Trophoblast cell (in vitro differentiated cells and primary cell): ENCODE data around the gene ISG20L2.

Source experiments
- DNase-seq, 2 donors: peaks; one replicate each; pipeline ENCODE4 v3.0.0-alpha.2; 2016
- H2AFZ ChIP-seq: 2 replicates; pipeline ENCODE4 v1.6.1; 2013; ENCODE audit warnings: low read length, moderate library complexity, mild to moderate bottlenecking; ENCODE audit not compliant: insufficient read depth, poor library complexity
- H2AK5ac ChIP-seq: 2 replicates; pipeline ENCODE4 v1.6.1; 2013; ENCODE audit warnings: mild to moderate bottlenecking, low read length
- H2BK120ac ChIP-seq: 2 replicates; pipeline ENCODE4 v1.6.1; 2013; ENCODE audit warnings: low read length, mild to moderate bottlenecking, moderate library complexity; ENCODE audit not compliant: insufficient read depth, poor library complexity
- H2BK12ac ChIP-seq: 2 replicates; pipeline ENCODE4 v1.6.1; 2013; ENCODE audit warnings: mild to moderate bottlenecking, low read length, moderate library complexity
- H2BK5ac ChIP-seq: 2 replicates; pipeline ENCODE4 v1.6.1; 2013; ENCODE audit warnings: low read length, low read depth, moderate library complexity, mild to moderate bottlenecking; ENCODE audit not compliant: poor library complexity
- H3K14ac ChIP-seq: 2 replicates; pipeline ENCODE4 v1.6.1; 2013; ENCODE audit warnings: mild to moderate bottlenecking, low read length
- H3K18ac ChIP-seq: 2 replicates; pipeline ENCODE4 v1.6.1; 2013; ENCODE audit warnings: mild to moderate bottlenecking, low read length
- H3K23ac ChIP-seq: 2 replicates; pipeline ENCODE4 v1.6.1; 2013; ENCODE audit warnings: low read length
- H3K27ac ChIP-seq: 2 replicates; pipeline ENCODE4 v1.5.1; 2013; ENCODE audit warnings: low read depth, mild to moderate bottlenecking, inconsistent platforms, low read length, moderate library complexity
- H3K27me3 ChIP-seq: 2 replicates; pipeline ENCODE4 v1.6.1; 2013; ENCODE audit warnings: inconsistent platforms, mild to moderate bottlenecking, low read length, moderate library complexity; ENCODE audit not compliant: insufficient read depth
- H3K36me3 ChIP-seq, 2 experiments: 1 replicate in 1 of 2; 2 replicates in 1 of 2; pipeline ENCODE4 v1.6.1; 2013; ENCODE audit warnings: low read length in 2 of 2, mild to moderate bottlenecking in 2 of 2, moderate library complexity in 1 of 2; ENCODE audit not compliant: insufficient read depth in 2 of 2, control insufficient read depth in 1 of 2
- H3K4ac ChIP-seq: 2 replicates; pipeline ENCODE4 v1.6.1; 2013; ENCODE audit warnings: low read depth, mild to moderate bottlenecking, low read length, moderate library complexity
- H3K4me1 ChIP-seq, 2 experiments: 1 replicate in 1 of 2; 2 replicates in 1 of 2; pipeline ENCODE4 v1.6.1; 2013; ENCODE audit warnings: low read length in 2 of 2, mild to moderate bottlenecking in 2 of 2, moderate library complexity in 1 of 2; ENCODE audit not compliant: insufficient read depth in 2 of 2, control insufficient read depth in 1 of 2
- H3K4me2 ChIP-seq: 2 replicates; pipeline ENCODE4 v1.6.1; 2013; ENCODE audit warnings: inconsistent platforms, mild to moderate bottlenecking, low read length, moderate library complexity
- H3K4me3 ChIP-seq: 2 replicates; pipeline ENCODE4 v1.5.1; 2013; ENCODE audit warnings: mild to moderate bottlenecking, low read depth, low read length, inconsistent platforms
- H3K79me1 ChIP-seq: one replicate; pipeline ENCODE4 v1.6.1; 2013; ENCODE audit warnings: low read length
- H3K79me2 ChIP-seq: 2 replicates; pipeline ENCODE4 v1.6.1; 2013; ENCODE audit warnings: low read length, mild to moderate bottlenecking; ENCODE audit not compliant: control insufficient read depth, insufficient read depth, poor library complexity
- H3K9ac ChIP-seq: 2 replicates; pipeline ENCODE4 v1.6.1; 2013; ENCODE audit warnings: mild to moderate bottlenecking, low read length
- H3K9me3 ChIP-seq: 2 replicates; pipeline ENCODE4 v1.6.1; 2013; ENCODE audit warnings: low read depth, mild to moderate bottlenecking, control low read depth, inconsistent platforms, low read length; ENCODE audit not compliant: insufficient read depth
- H4K12ac ChIP-seq: 2 replicates; pipeline ENCODE4 v1.6.1; 2013; ENCODE audit warnings: low read depth, mild to moderate bottlenecking, low read length, moderate library complexity
- H4K8ac ChIP-seq: 2 replicates; pipeline ENCODE4 v1.6.1; 2013; ENCODE audit warnings: low read depth, mild to moderate bottlenecking, low read length, moderate library complexity
- H4K91ac ChIP-seq: one replicate; pipeline ENCODE4 v1.6.1; 2013; ENCODE audit warnings: low read depth, mild to moderate bottlenecking, low read length, moderate library complexity
- WGBS: extraction: QIAGEN DNeasy Blood & Tissue Kit; methylation state at CpG from one replicate; pipeline ENCODE4 v1.1.7; 2013; ENCODE audit warnings: missing lambda C conversion rate; ENCODE audit not compliant: insufficient read length, insufficient coverage; ENCODE audit errors: extremely low coverage; 5-methylcytosine and 5-hydroxymethylcytosine counted together

ISG20L2 gene

GRCh38 chr1:156691665-156692440 is 36.7 kb downstream of the ISG20L2 start:
- WGBS = no CpG with 5 or more reads among the region's 20 CpGs
- H3K23ac ChIP-seq = no peak overlapping the region
- H4K12ac ChIP-seq = no peak overlapping the region
- H3K4me1 ChIP-seq = peaks cover 44 to 50% of the 10 kb centered on the region in 2 experiments
- peak overlapping the region; percentile 45 for H3K4me2 ChIP-seq
- peak overlapping the region; percentile 94 for H2BK12ac ChIP-seq
- peak overlapping the region; percentile 94 for H4K91ac ChIP-seq
- H2BK120ac ChIP-seq = peak overlapping the region; percentile 87
- no peak overlapping the region for H3K9ac ChIP-seq
- H3K4ac ChIP-seq = peak overlapping the region; percentile 57
- peak overlapping the region; percentile 28 for H2AFZ ChIP-seq
- peaks cover 32% of the 10 kb centered on the region for H3K79me1 ChIP-seq
- no peak overlapping the region for H3K4me3 ChIP-seq
- DNase-seq = peak; percentile 52 to 67
- no peaks in the 10 kb centered on the region for H3K9me3 ChIP-seq
- peak overlapping the region; percentile 84 for H3K27ac ChIP-seq
- peak overlapping the region; percentile 41 for H3K14ac ChIP-seq
- no peaks in the 10 kb centered on the region for H3K27me3 ChIP-seq
- peak overlapping the region; percentile 56 for H4K8ac ChIP-seq
- H3K18ac ChIP-seq = peak overlapping the region; percentile 42
- H2AK5ac ChIP-seq = peak overlapping the region; percentile 90
- H2BK5ac ChIP-seq = peak overlapping the region; percentile 62
- H3K79me2 ChIP-seq = peaks cover 3% of the 10 kb centered on the region
- no peaks in the 10 kb centered on the region for H3K36me3 ChIP-seq

- Histone ChIP-seq H2AFZ (no peak overlapping the region), H3K4me3 (no peak overlapping the region), H4K12ac (no peak overlapping the region), H3K14ac (peak overlapping the region; percentile 41), H2AK5ac (peak overlapping the region; percentile 23), H3K9ac (no peak overlapping the region), H3K36me3 (no peaks in the 10 kb centered on the region), H2BK12ac (peak overlapping the region; percentile 52), H3K4me1 (peaks cover 44 to 50% of the 10 kb centered on the region in 2 experiments), H3K79me1 (peaks cover 32% of the 10 kb centered on the region), H3K4me2 (no peak overlapping the region), H3K27me3 (no peaks in the 10 kb centered on the region), H3K9me3 (no peaks in the 10 kb centered on the region), H3K18ac (peak overlapping the region; percentile 16), H3K4ac (no peak overlapping the region), H2BK120ac (peak overlapping the region; percentile 48), H3K79me2 (peaks cover 3% of the 10 kb centered on the region), H2BK5ac (peak overlapping the region; percentile 18), H3K23ac (no peak overlapping the region), H4K8ac (peak overlapping the region; percentile 15), H4K91ac (peak overlapping the region; percentile 31), H3K27ac (no peak overlapping the region)
- no CpG with 5 or more reads among the region's 10 CpGs for WGBS
- no peak for DNase-seq
Measured at GRCh38 chr1:156691191-156691590, 37.4 kb downstream of the ISG20L2 start.

- WGBS = no CpG with 5 or more reads among the region's 8 CpGs
- Histone ChIP-seq H2AFZ (no peak overlapping the region), H3K4me3 (no peak overlapping the region), H3K4me1 (peaks cover 44 to 50% of the 10 kb centered on the region in 2 experiments), H3K9ac (no peak overlapping the region), H3K14ac (no peak overlapping the region), H3K79me2 (peaks cover 3% of the 10 kb centered on the region), H3K18ac (no peak overlapping the region), H3K4ac (no peak overlapping the region), H3K23ac (no peak overlapping the region), H2AK5ac (peak overlapping the region; percentile 28), H2BK120ac (peak overlapping the region; percentile 48), H3K27ac (no peak overlapping the region), H3K36me3 (no peaks in the 10 kb centered on the region), H4K8ac (no peak overlapping the region), H4K91ac (peak overlapping the region; percentile 37), H2BK12ac (peak overlapping the region; percentile 67), H2BK5ac (no peak overlapping the region), H3K79me1 (peaks cover 32% of the 10 kb centered on the region), H3K27me3 (no peaks in the 10 kb centered on the region), H4K12ac (no peak overlapping the region), H3K4me2 (no peak overlapping the region), H3K9me3 (no peaks in the 10 kb centered on the region)
- DNase-seq = no peak
Measured at GRCh38 chr1:156690675-156691036, 37.9 kb downstream of the ISG20L2 start.

GRCh38 chr1:156689953-156690674 is 38.5 kb downstream of the ISG20L2 start:
- no CpG with 5 or more reads among the region's 10 CpGs for WGBS
- Histone ChIP-seq H2AFZ (no peak overlapping the region), H3K27ac (no peak overlapping the region), H2BK5ac (no peak overlapping the region), H3K4ac (no peak overlapping the region), H3K9me3 (no peaks in the 10 kb centered on the region), H3K79me1 (peaks cover 32% of the 10 kb centered on the region), H3K9ac (no peak overlapping the region), H4K8ac (peak overlapping the region; percentile 42), H3K18ac (peak overlapping the region; percentile 63), H2BK120ac (peak overlapping the region; percentile 48), H4K91ac (peak overlapping the region; percentile 45), H3K14ac (peak overlapping the region; percentile 17), H3K4me2 (peak overlapping the region; percentile 0), H2BK12ac (peak overlapping the region; percentile 72), H3K4me3 (no peak overlapping the region), H3K79me2 (peaks cover 3% of the 10 kb centered on the region), H3K36me3 (no peaks in the 10 kb centered on the region), H3K27me3 (no peaks in the 10 kb centered on the region), H4K12ac (no peak overlapping the region), H3K4me1 (peaks cover 44 to 50% of the 10 kb centered on the region in 2 experiments), H2AK5ac (peak overlapping the region; percentile 52), H3K23ac (no peak overlapping the region)
- DNase-seq = peak in 1 of 2 donors; percentile 52
